ENCODE measurements around the gene ST8SIA4.

ST8SIA4 gene

GRCh38 chr5:100832252-100833230 is 70.5 kb downstream of the ST8SIA4 start:
- no peak overlapping the region for H3K4me3 ChIP-seq (replicated peaks; ENCODE audit: low read depth, low read length)
- no peak for DNase-seq (ENCODE audit: low read depth)
- TF ChIP-seq, protein P1, sequence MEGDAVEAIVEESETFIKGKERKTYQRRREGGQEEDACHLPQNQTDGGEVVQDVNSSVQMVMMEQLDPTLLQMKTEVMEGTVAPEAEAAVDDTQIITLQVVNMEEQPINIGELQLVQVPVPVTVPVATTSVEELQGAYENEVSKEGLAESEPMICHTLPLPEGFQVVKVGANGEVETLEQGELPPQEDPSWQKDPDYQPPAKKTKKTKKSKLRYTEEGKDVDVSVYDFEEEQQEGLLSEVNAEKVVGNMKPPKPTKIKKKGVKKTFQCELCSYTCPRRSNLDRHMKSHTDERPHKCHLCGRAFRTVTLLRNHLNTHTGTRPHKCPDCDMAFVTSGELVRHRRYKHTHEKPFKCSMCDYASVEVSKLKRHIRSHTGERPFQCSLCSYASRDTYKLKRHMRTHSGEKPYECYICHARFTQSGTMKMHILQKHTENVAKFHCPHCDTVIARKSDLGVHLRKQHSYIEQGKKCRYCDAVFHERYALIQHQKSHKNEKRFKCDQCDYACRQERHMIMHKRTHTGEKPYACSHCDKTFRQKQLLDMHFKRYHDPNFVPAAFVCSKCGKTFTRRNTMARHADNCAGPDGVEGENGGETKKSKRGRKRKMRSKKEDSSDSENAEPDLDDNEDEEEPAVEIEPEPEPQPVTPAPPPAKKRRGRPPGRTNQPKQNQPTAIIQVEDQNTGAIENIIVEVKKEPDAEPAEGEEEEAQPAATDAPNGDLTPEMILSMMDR (IDR thresholded peaks at IDR 0.05; ENCODE audit: low read length, missing control alignments), result no peak

DNA sequence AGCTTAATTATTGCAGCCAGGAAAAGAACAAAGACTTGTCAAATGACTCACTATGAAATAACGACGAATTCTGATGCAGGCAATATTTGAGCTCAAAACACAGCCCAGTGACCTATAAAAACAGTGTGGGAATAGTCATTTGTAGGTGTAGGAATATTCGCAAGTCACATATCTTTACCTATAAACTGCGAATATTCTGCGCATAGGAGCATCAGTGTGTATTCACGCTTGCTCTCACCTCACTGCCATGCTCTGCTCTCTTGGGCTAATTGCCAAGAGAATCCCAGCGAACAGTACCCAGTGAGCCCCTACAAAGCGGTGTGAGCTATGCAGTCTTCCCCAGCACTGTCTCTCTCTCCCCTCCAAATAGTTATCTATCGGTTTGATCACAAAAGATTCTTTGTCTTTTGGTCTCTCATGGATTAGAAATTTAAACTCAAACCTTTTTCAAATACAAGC is 74.2 kb downstream of the ST8SIA4 start:
- TF ChIP-seq, protein P1 (IDR thresholded peaks at IDR 0.05; ENCODE audit: low read length, missing control alignments), result no peak
- no peak overlapping the region for H3K4me3 ChIP-seq (replicated peaks; ENCODE audit: low read depth, low read length)
- DNase-seq (ENCODE audit: low read depth), result no peak

GRCh38 chr5:100828071-100828897 is 74.8 kb downstream of the ST8SIA4 start:
- TF ChIP-seq, protein P1 (IDR thresholded peaks at IDR 0.05; ENCODE audit: low read length, missing control alignments), result no peak
- DNase-seq (ENCODE audit: low read depth), result no peak
- no peak overlapping the region for H3K4me3 ChIP-seq (replicated peaks; ENCODE audit: low read depth, low read length)

- no peak overlapping the region for H3K4me3 ChIP-seq (replicated peaks; ENCODE audit: low read depth, low read length)
- TF ChIP-seq, protein P1 (IDR thresholded peaks at IDR 0.05; ENCODE audit: low read length, missing control alignments), result no peak
- DNase-seq (ENCODE audit: low read depth), result peak; percentile 12
Observed at GRCh38 chr5:100827481-100827889, 75.6 kb downstream of the ST8SIA4 start.

GRCh38 chr5:100826133-100826532 is 76.9 kb downstream of the ST8SIA4 start:
- H3K4me3 ChIP-seq (replicated peaks; ENCODE audit: low read depth, low read length), result no peak overlapping the region
- TF ChIP-seq, protein P1 (IDR thresholded peaks at IDR 0.05; ENCODE audit: low read length, missing control alignments), result no peak
- no peak for DNase-seq (ENCODE audit: low read depth)

DNA sequence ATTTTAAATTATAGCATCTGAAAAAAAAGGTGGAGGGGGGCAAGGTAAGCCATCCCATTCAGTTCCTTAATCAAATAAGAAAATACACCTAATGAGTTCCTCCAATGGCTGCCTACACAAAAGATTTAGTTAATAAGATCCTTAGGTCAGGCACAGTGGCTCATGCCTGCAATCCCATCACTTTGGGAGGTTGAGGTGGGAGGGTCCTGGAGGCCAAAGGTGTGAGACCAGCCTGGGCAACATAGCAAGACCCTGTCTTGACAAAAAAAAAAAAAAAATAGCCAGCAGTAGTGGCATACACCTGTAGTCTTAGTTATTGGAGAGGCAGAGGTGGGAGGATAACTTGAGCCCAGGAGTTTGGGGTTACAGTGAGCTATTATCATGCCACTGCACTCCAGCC is 78.4 kb downstream of the ST8SIA4 start:
- DNase-seq (ENCODE audit: low read depth), result no peak
- H3K4me3 ChIP-seq (replicated peaks; ENCODE audit: low read depth, low read length), result no peak overlapping the region
- TF ChIP-seq, protein P1 (IDR thresholded peaks at IDR 0.05; ENCODE audit: low read length, missing control alignments), result no peak

All from fibroblast of pulmonary artery (primary cell).